GM23248 (cell line): ENCODE measurements around the gene SRSF6.

ENCODE experiments used
- EZH2 ChIP-seq: fragments of 200-600 bp; sonication (generic); IDR thresholded peaks from 2 replicates; pipeline ENCODE4 v1.6.1; 2018; ENCODE audit warnings: antibody characterized with exemption, mild to moderate bottlenecking; ENCODE audit not compliant: insufficient read depth, poor library complexity, severe bottlenecking
- EZH2phosphoT487 ChIP-seq: fragments of 200-600 bp; sonication (generic); IDR thresholded peaks from 2 replicates; pipeline ENCODE4 v1.6.1; 2018; ENCODE audit warnings: antibody characterized with exemption, moderate library complexity, mild to moderate bottlenecking, low read depth; ENCODE audit not compliant: insufficient read depth

- TF ChIP-seq EZH2 (no peak), EZH2phosphoT487 (no peak)
Observed at GRCh38 chr20:43434565-43434964, 23.1 kb upstream of the SRSF6 start.
